K562 (cell line): ENCODE results near the gene ZNF581. TPM values are rescaled to one million over a fixed set of nuclear protein-coding genes. Genes with fewer than 3 reads are reported as not detected.

Experiments used
- ATF3 ChIP-seq, 2 experiments: fragments of 450-650 bp in 1 of 2; sonication (generic) in 1 of 2; formaldehyde crosslinking in 1 of 2; IDR thresholded peaks in 1 of 2; conservative IDR thresholded peaks in 1 of 2; 2 replicates each; pipeline versions ENCODE4 v1.6.1 to v1.8.1; 2016 to 2023; ENCODE audit warnings: mild to moderate bottlenecking in 2 of 2, moderate library complexity in 2 of 2, inconsistent platforms in 1 of 2, missing genetic modification reagents in 1 of 2
- BRD4 ChIP-seq: fragments of 200-600 bp; sonication (generic); IDR thresholded peaks from 2 replicates; pipeline ENCODE4 v1.6.1; 2017; ENCODE audit warnings: inconsistent platforms
- HDAC1 ChIP-seq, 2 experiments: fragments of 450-650 bp; IDR thresholded peaks; 2 replicates each; pipeline ENCODE4 v1.6.1; 2016 to 2017; ENCODE audit warnings: inconsistent platforms in 1 of 2, mild to moderate bottlenecking in 1 of 2, moderate library complexity in 1 of 2
- IFI16 ChIP-seq: fragments of 250-450 bp; sonication (Bioruptor Pico); IDR thresholded peaks from 2 replicates; pipeline ENCODE4 v2.1.2; 2022; ENCODE audit warnings: mild to moderate bottlenecking, inconsistent platforms
- KDM5B ChIP-seq: fragments of 200-600 bp; sonication (generic); IDR thresholded peaks from 2 replicates; pipeline ENCODE4 v1.6.1; 2012; ENCODE audit warnings: low read depth, mild to moderate bottlenecking, moderate library complexity, low read length, control low read depth, inconsistent platforms; ENCODE audit not compliant: insufficient replicate concordance
- POU5F1 ChIP-seq: fragments of 150-350 bp; IDR thresholded peaks from 2 replicates; pipeline ENCODE4 v1.6.1; 2014; ENCODE audit warnings: borderline replicate concordance, low read length, low read depth, mild to moderate bottlenecking; ENCODE audit not compliant: partially characterized antibody
- RBM14 ChIP-seq: fragments of 200-400 bp; formaldehyde crosslinking; IDR thresholded peaks from 2 replicates; pipeline ENCODE4 v1.6.1; 2018; ENCODE audit warnings: low read depth, mild to moderate bottlenecking, low read length, moderate library complexity, borderline replicate concordance; ENCODE audit not compliant: insufficient read depth
- RCOR1 ChIP-seq, 2 experiments: IDR thresholded peaks; 2 replicates each; pipeline ENCODE4 v1.6.1; 2012; ENCODE audit warnings: low read depth in 2 of 2, low read length in 2 of 2, borderline replicate concordance in 1 of 2, improper control_type of control experiment in 1 of 2
- SNIP1 ChIP-seq: fragments of 450-650 bp; IDR thresholded peaks from 2 replicates; pipeline ENCODE4 v1.7.1; 2017; ENCODE audit warnings: low read depth, mild to moderate bottlenecking
- STAT5A ChIP-seq: IDR thresholded peaks from 2 replicates; pipeline ENCODE4 v1.6.1; 2012; ENCODE audit warnings: low read length, inconsistent platforms, borderline replicate concordance
- TEAD1 ChIP-seq, 2 experiments: fragments of 450-650 bp in 1 of 2; sonication (generic) in 1 of 2; formaldehyde crosslinking; IDR thresholded peaks; 2 replicates each; pipeline versions ENCODE4 v1.4.0 to v1.8.0; 2020 to 2022; ENCODE audit warnings: mild to moderate bottlenecking in 2 of 2, missing genetic modification reagents in 1 of 2
- WHSC1 ChIP-seq: IDR thresholded peaks from one replicate; pipeline ENCODE4 v1.6.1; 2012; ENCODE audit warnings: low read length, control low read depth, inconsistent platforms
- YY1 ChIP-seq, 3 experiments: IDR thresholded peaks; 2 replicates each; pipeline ENCODE4 v1.6.1; 2011; ENCODE audit warnings: low read length in 2 of 3, mild to moderate bottlenecking in 2 of 3, moderate library complexity in 2 of 3, borderline replicate concordance in 1 of 3, control low read depth in 1 of 3, low read depth in 1 of 3; ENCODE audit not compliant: insufficient read depth in 3 of 3, insufficient replicate concordance in 2 of 3, control insufficient read depth in 1 of 3, insufficient read length in 1 of 3; ENCODE audit errors: extremely low read depth in 1 of 3
- ZBTB8A ChIP-seq: fragments of 450-650 bp; IDR thresholded peaks from 2 replicates; pipeline ENCODE4 v1.6.1; 2018; ENCODE audit warnings: mild to moderate bottlenecking, moderate library complexity; ENCODE audit not compliant: partially characterized antibody
- ZFX ChIP-seq: sonication (generic); formaldehyde crosslinking; IDR thresholded peaks from 2 replicates; pipeline ENCODE4 v1.8.0; 2022; ENCODE audit warnings: mild to moderate bottlenecking, missing genetic modification reagents, moderate library complexity
- ZMIZ1 ChIP-seq, 2 experiments: fragments of 150-350 bp in 1 of 2; IDR thresholded peaks; 2 replicates each; pipeline ENCODE4 v1.6.1; 2012 to 2016; ENCODE audit warnings: low read depth in 2 of 2, low read length in 2 of 2, mild to moderate bottlenecking in 1 of 2, moderate library complexity in 1 of 2
- ZNF280A ChIP-seq: fragments of 450-650 bp; IDR thresholded peaks from 2 replicates; pipeline ENCODE4 v1.6.1; 2018; ENCODE audit warnings: mild to moderate bottlenecking, low read depth; ENCODE audit not compliant: partially characterized antibody
- ZNF445 ChIP-seq: fragments of 250-450 bp; sonication (Bioruptor Pico); IDR thresholded peaks from 2 replicates; pipeline ENCODE4 v1.4.0; 2020; ENCODE audit warnings: low read depth, mild to moderate bottlenecking, moderate library complexity
- ZNF695 ChIP-seq: fragments of 450-650 bp; formaldehyde crosslinking; IDR thresholded peaks from 2 replicates; pipeline ENCODE4 v1.4.0; 2020; ENCODE audit warnings: mild to moderate bottlenecking, moderate library complexity
- polyA plus RNA-seq, 8 experiments: library from polyadenylated mRNA; depleted of rRNA in 4 of 8; stranded (reverse) in 5 of 8; unstranded in 3 of 8; fragments of >200 nt; fragmentation: Nextera tagmentation in 2 of 8; fragmentation: Illumina TruSeq in 1 of 8; extraction: Ambion mirVana in 2 of 8; extraction: Trizol in 1 of 8; gene quantifications; 2 replicates each; pipeline versions ENCODE4 v1.2.1 to v1.2.3, GENCODE V29; 2011 to 2014; ENCODE audit warnings: inconsistent platforms in 1 of 8, missing spikeins in 1 of 8
- total RNA-seq, 7 experiments: library from RNA; depleted of rRNA in 6 of 7; stranded (reverse); fragments of >200 nt in 6 of 7; fragmentation: Illumina TruSeq in 2 of 7; extraction: Trizol in 2 of 7; gene quantifications; 2 replicates each; pipeline versions ENCODE4 v1.2.1 to v1.2.3, GENCODE V29; 2011 to 2021; ENCODE audit warnings: low replicate concordance in 1 of 7

Gene ZNF581
- total and polyA plus RNA-seq, 9 of the 15 experiments (the other 6 are each of a cell fraction or from before 2014, with no cell fraction given), result 2.4 to 39.4 (median 15.4) TPM

GRCh38 chr19:55654868-55655647 is 11.6 kb downstream of the ZNF581 start, which contains the start of gene U2AF2 (continued):
- TF ChIP-seq RBM14 (0 out of 2 replicates have a peak, but pooled peaks have one; percentile 92), RCOR1 (IDR thresholded peaks at IDR 0.05; ENCODE audit: borderline replicate concordance in 1 of 2, low read depth in 2 of 2, low read length in 2 of 2) (no peak), ZMIZ1 (IDR thresholded peaks at IDR 0.05; ENCODE audit: low read depth in 2 of 2, low read length in 2 of 2) (no peak), YY1 (IDR thresholded peaks at IDR 0.05; ENCODE audit: borderline replicate concordance in 1 of 3, control insufficient read depth in 1 of 3, extremely low read depth in 1 of 3, insufficient read depth in 3 of 3, insufficient read length in 1 of 3, insufficient replicate concordance in 2 of 3, low read depth in 1 of 3, low read length in 2 of 3) (peak; percentile 69 to 96 (median 92)), ZNF280A (no peak), IFI16 (no peak), BRD4 (peak; percentile 97), KDM5B (peak; percentile 81), ZFX (CRISPR knock-in tag) (peak; percentile 79), POU5F1 (no peak), ZBTB8A (no peak), ZNF445 (no peak), HDAC1 (IDR thresholded peaks at IDR 0.05) (peak in 1 of 2 experiments; percentile 90; a peak in 2 of 4 replicates), ATF3 (IDR thresholded peaks at IDR 0.05) (no peak), ATF3 (CRISPR knock-in tag; conservative IDR thresholded peaks at IDR 0.05) (peak; percentile 58; the same call in 1 of the 2 replicates), ZNF695 (CRISPR knock-in tag) (no peak), SNIP1 (no peak), STAT5A (no peak), WHSC1 (no peak), TEAD1 (CRISPR knock-in tag; IDR thresholded peaks at IDR 0.05) (peak in 1 of 2 experiments; percentile 70; a peak in 2 of 4 replicates)
